GM12878 (cell line): ENCODE results near the gene MST1R. TPM values are rescaled to one million over a fixed set of nuclear protein-coding genes. Genes with fewer than 3 reads are reported as not detected.

ENCODE experiments used
- ATAC-seq: fragments of 200-7000 bp; cut with Tn5 transposase; 3 replicates; pipeline ENCODE4 v1.9.1; 2020; ENCODE audit warnings: mild to moderate bottlenecking, moderate library complexity
- BruUV-seq: library from RNA; stranded (reverse); fragments of 400-500 nt; replicated peaks from 2 replicates; lab custom pipeline; 2021; lab: Mats Ljungman, UMichigan
- CTCF ChIA-PET: fragments of 300-600 bp; sonication (Branson Sonifier 250); formaldehyde crosslinking; extraction: SDS; loops from one replicate; lab custom pipeline; 2021; ENCODE audit warnings: inconsistent platforms; lab: Yijun Ruan, JAX
- POLR2A ChIA-PET: fragments of 350-600 bp; formaldehyde crosslinking; extraction: SDS; loops from one replicate; lab custom pipeline; 2021; ENCODE audit warnings: inconsistent platforms; lab: Charles Lee
- RAD21 ChIA-PET: fragments of 300-600 bp; sonication (Branson Sonifier 250); formaldehyde crosslinking; loops from one replicate; lab custom pipeline; 2023; ENCODE audit warnings: antibody characterized with exemption; ENCODE audit not compliant: unreplicated experiment; lab: Charles Lee
- SMC1A ChIA-PET: fragments of 300-600 bp; sonication (Branson Sonifier 250); formaldehyde crosslinking; loops from one replicate; lab custom pipeline; 2023; ENCODE audit not compliant: unreplicated experiment, uncharacterized antibody; lab: Charles Lee
- DNase-seq: peaks from one replicate; pipeline ENCODE4 v3.0.0-alpha.2; 2011; ENCODE audit warnings: low read depth, low spot score
- FAIRE-seq: peaks from 3 replicates; lab custom pipeline; 2011; peaks lifted over from hg19 to GRCh38; lab: Jason Lieb, UNC
- H2AFZ ChIP-seq: 2 replicates; pipeline ENCODE4 v1.6.0; 2011; ENCODE audit warnings: low read depth, low read length, control low read depth; ENCODE audit not compliant: control insufficient read depth
- H3K27ac ChIP-seq: 2 replicates; pipeline ENCODE4 v1.5.1; 2011; ENCODE audit warnings: control low read depth; ENCODE audit not compliant: control insufficient read depth, insufficient read depth
- H3K27me3 ChIP-seq, 2 experiments: replicated peaks in 1 of 2; 2 replicates each; pipeline versions ENCODE4 v1.6.0 to v1.6.1; 2011; ENCODE audit warnings: low read length in 1 of 2; ENCODE audit not compliant: control insufficient read depth in 2 of 2, insufficient read depth in 2 of 2
- H3K36me3 ChIP-seq, 2 experiments: 2 replicates each; pipeline ENCODE4 v1.5.1; 2011; ENCODE audit warnings: low read length in 1 of 2; ENCODE audit not compliant: control insufficient read depth in 2 of 2, insufficient read depth in 2 of 2
- H3K4me1 ChIP-seq: 2 replicates; pipeline ENCODE4 v1.6.1; 2011; ENCODE audit warnings: mild to moderate bottlenecking, low read length, moderate library complexity, mixed read lengths; ENCODE audit not compliant: control insufficient read depth, insufficient read depth
- H3K4me2 ChIP-seq: 2 replicates; pipeline ENCODE4 v1.6.0; 2011; ENCODE audit warnings: control low read depth; ENCODE audit not compliant: control insufficient read depth, insufficient read depth
- H3K4me3 ChIP-seq: fragments of 200-600 bp; sonication (generic); 2 replicates; pipeline ENCODE4 v1.5.1; 2016
- H3K79me2 ChIP-seq: 2 replicates; pipeline ENCODE4 v1.6.0; 2011; ENCODE audit warnings: low read length; ENCODE audit not compliant: control insufficient read depth, insufficient read depth
- H3K9ac ChIP-seq: 2 replicates; pipeline ENCODE4 v1.8.0; 2011; ENCODE audit warnings: low read length, control low read depth, mixed read lengths; ENCODE audit not compliant: control insufficient read depth, insufficient read depth
- H3K9me3 ChIP-seq: replicated peaks from 3 replicates; pipeline ENCODE4 v1.5.1; 2011; ENCODE audit warnings: mild to moderate bottlenecking, low read length; ENCODE audit not compliant: control insufficient read depth, insufficient read depth
- H4K20me1 ChIP-seq: 2 replicates; pipeline ENCODE4 v1.6.0; 2011; ENCODE audit not compliant: control insufficient read depth, insufficient read depth
- CREM ChIP-seq: IDR thresholded peaks from 2 replicates; pipeline ENCODE4 v1.6.1; 2014; ENCODE audit warnings: antibody characterized with exemption, low read depth
- EP300 ChIP-seq, 2 experiments: fragments of 150-350 bp in 1 of 2; IDR thresholded peaks; 2 replicates each; pipeline ENCODE4 v1.6.1; 2011 to 2012; ENCODE audit warnings: low read depth in 2 of 2, low read length in 2 of 2, borderline replicate concordance in 1 of 2, improper control_type of control experiment in 1 of 2, inconsistent platforms in 1 of 2; ENCODE audit not compliant: control insufficient read depth in 1 of 2
- FOXK2 ChIP-seq: fragments of 450-650 bp; IDR thresholded peaks from 2 replicates; pipeline ENCODE4 v1.6.1; 2017; ENCODE audit warnings: mild to moderate bottlenecking, moderate library complexity
- MYC ChIP-seq: IDR thresholded peaks from 2 replicates; pipeline ENCODE4 v1.6.1; 2011; ENCODE audit warnings: mild to moderate bottlenecking, low read length, moderate library complexity, inconsistent platforms; ENCODE audit not compliant: insufficient read depth, insufficient replicate concordance, insufficient read length, severe bottlenecking
- POLR2A ChIP-seq: IDR thresholded peaks from 2 replicates; pipeline ENCODE4 v1.6.1; 2011; ENCODE audit warnings: low read depth, mild to moderate bottlenecking, low read length
- WGBS: methylation state at CpG from one replicate; pipeline ENCODE4 v1.1.6; 2016; ENCODE audit warnings: low lambda C conversion rate; ENCODE audit not compliant: insufficient replicate concordance, insufficient coverage; ENCODE audit errors: missing lambda C conversion rate; 5-methylcytosine and 5-hydroxymethylcytosine counted together
- in situ Hi-C: fragments of 300-500 bp; cut with MboI; formaldehyde crosslinking; loops from 9 replicates; pipeline ENCODE4 v1.14.3; 2018; ENCODE audit warnings: mixed read lengths
- intact Hi-C: fragments of 100-400 bp; cut with micrococcal nuclease; formaldehyde crosslinking; loops from one replicate; pipeline ENCODE4 v1.14.2; 2022; ENCODE audit not compliant: unreplicated experiment
- polyA plus RNA-seq, 11 experiments: library from polyadenylated mRNA; depleted of rRNA in 4 of 11; unstranded in 6 of 11; stranded (reverse) in 5 of 11; fragments of >200 nt; fragmentation: Nextera tagmentation in 4 of 11; fragmentation: Illumina TruSeq in 1 of 11; extraction: Ambion mirVana in 4 of 11; extraction: Trizol in 1 of 11; gene quantifications; 1 replicate in 1 of 11; 2 replicates in 10 of 11; pipeline versions ENCODE4 v1.2.1 to v1.2.3, GENCODE V29; 2011 to 2016; ENCODE audit warnings: inconsistent platforms in 2 of 11, missing spikeins in 2 of 11, low read depth in 1 of 11
- total RNA-seq, 4 experiments: library from RNA; depleted of rRNA in 3 of 4; stranded (reverse); fragments of >200 nt in 3 of 4; fragmentation: Illumina TruSeq in 1 of 4; extraction: Trizol in 1 of 4; gene quantifications; 2 replicates each; pipeline versions ENCODE4 v1.2.1 to v1.2.3, GENCODE V29; 2013 to 2021
- TF ChIP-seq, protein P1 (sequence below): fragments of 450-650 bp; IDR thresholded peaks from 2 replicates; pipeline ENCODE4 v1.6.1; 2017; ENCODE audit warnings: antibody characterized with exemption, mild to moderate bottlenecking, moderate library complexity

MST1R gene
- total and polyA plus RNA-seq, 10 of the 15 experiments (the other 5 are each of a cell fraction or from before 2014, with no cell fraction given) = 0.40 to 5.6 (median 1.2) TPM

DNA sequence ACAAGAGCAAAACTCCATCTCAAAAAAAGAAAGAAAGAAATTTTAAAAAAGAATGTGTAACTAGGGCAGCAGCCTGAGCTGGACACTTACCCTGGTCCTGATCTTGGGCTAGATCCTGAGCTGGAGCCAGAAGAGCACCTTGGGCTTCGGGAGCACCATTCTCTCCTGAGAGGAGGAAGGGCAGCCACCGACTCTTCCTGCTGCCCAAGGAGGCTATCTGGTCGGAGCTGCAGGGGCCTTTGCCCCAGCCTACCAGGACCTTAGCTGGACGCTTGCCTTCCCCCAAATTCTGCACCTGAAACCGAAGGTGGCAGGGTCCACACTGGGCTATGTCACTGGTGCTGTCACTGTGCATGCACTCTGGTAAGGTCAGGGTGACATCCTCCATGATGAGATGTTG lies 27.1 kb downstream of the MST1R start (continued):
- TF ChIP-seq FOXK2 (no peak), CREM (no peak), POLR2A (no peak)

GRCh38 chr3:49873623-49874022 lies 30.1 kb downstream of the MST1R start:
- intact Hi-C loops (no loop called here), in situ Hi-C loops (no loop called here)
- no peak overlapping the region for H3K4me3 ChIP-seq
- H3K4me2 ChIP-seq = no peak overlapping the region
- no TSS peak for BruUV-seq
- ChIA-PET SMC1A (no interaction called here), RAD21 (no interaction called here), CTCF (no interaction called here), POLR2A (no interaction called here)
- no peak overlapping the region for H3K9ac ChIP-seq
- peaks cover 2 to 5% of the 10 kb centered on the region in 2 experiments; a peak in 3 of 4 replicates for H3K27me3 ChIP-seq
- FAIRE-seq (no peak), DNase-seq (no peak), ATAC-seq (no peak)
- no peaks in the 10 kb centered on the region for H3K4me1 ChIP-seq
- H2AFZ ChIP-seq = no peak overlapping the region
- H4K20me1 ChIP-seq = no peaks in the 10 kb centered on the region
- no peaks in the 10 kb centered on the region for H3K9me3 ChIP-seq
- WGBS = 40% methylated on average over 8 of the region's 8 CpGs
- H3K36me3 ChIP-seq = no peaks in the 10 kb centered on the region
- no peak for TF ChIP-seq MYC
- TF ChIP-seq, protein P1, sequence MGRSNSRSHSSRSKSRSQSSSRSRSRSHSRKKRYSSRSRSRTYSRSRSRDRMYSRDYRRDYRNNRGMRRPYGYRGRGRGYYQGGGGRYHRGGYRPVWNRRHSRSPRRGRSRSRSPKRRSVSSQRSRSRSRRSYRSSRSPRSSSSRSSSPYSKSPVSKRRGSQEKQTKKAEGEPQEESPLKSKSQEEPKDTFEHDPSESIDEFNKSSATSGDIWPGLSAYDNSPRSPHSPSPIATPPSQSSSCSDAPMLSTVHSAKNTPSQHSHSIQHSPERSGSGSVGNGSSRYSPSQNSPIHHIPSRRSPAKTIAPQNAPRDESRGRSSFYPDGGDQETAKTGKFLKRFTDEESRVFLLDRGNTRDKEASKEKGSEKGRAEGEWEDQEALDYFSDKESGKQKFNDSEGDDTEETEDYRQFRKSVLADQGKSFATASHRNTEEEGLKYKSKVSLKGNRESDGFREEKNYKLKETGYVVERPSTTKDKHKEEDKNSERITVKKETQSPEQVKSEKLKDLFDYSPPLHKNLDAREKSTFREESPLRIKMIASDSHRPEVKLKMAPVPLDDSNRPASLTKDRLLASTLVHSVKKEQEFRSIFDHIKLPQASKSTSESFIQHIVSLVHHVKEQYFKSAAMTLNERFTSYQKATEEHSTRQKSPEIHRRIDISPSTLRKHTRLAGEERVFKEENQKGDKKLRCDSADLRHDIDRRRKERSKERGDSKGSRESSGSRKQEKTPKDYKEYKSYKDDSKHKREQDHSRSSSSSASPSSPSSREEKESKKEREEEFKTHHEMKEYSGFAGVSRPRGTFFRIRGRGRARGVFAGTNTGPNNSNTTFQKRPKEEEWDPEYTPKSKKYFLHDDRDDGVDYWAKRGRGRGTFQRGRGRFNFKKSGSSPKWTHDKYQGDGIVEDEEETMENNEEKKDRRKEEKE = no peak
- no peak for TF ChIP-seq EP300 (IDR thresholded peaks at IDR 0.05; ENCODE audit: borderline replicate concordance in 1 of 2, control insufficient read depth in 1 of 2, low read depth in 2 of 2, low read length in 2 of 2)
- H3K79me2 ChIP-seq = no peaks in the 10 kb centered on the region
- no peak overlapping the region for H3K27ac ChIP-seq
